HCT116 (cell line): Measurements from ENCODE around the gene SLC25A4. TPM values are rescaled to one million over a fixed set of nuclear protein-coding genes. Genes with fewer than 3 reads are reported as not detected.

Experiments used
- ATAC-seq: fragments of 200-7000 bp; cut with Tn5 transposase; 2 replicates; pipeline ENCODE4 v1.9.1; 2020; ENCODE audit warnings: mild to moderate bottlenecking, moderate library complexity
- BruUV-seq: library from RNA; stranded (reverse); fragments of 400-500 nt; replicated peaks from 2 replicates; lab custom pipeline; 2021; lab: Mats Ljungman, UMichigan
- CTCF ChIA-PET: fragments of 300-600 bp; sonication (Branson Sonifier 250); formaldehyde crosslinking; loops from one replicate; lab custom pipeline; 2021; ENCODE audit warnings: antibody characterized with exemption; lab: Charles Lee
- POLR2A ChIA-PET: fragments of 300-600, 350-600 bp; sonication (Branson Sonifier 250); formaldehyde crosslinking; loops from one replicate; lab custom pipeline; 2021; ENCODE audit warnings: antibody characterized with exemption; lab: Charles Lee
- RAD21 ChIA-PET, 2 experiments: fragments of 300-600 bp; sonication (Branson Sonifier 250); formaldehyde crosslinking; loops; one replicate each; lab custom pipeline; 2023; ENCODE audit warnings: low total read pairs in 2 of 2; ENCODE audit not compliant: uncharacterized antibody in 2 of 2, unreplicated experiment in 2 of 2, low non-redundant PET in 1 of 2; lab: Charles Lee
- DNase-seq: peaks from one replicate; pipeline ENCODE4 v3.0.0-alpha.2; 2010; ENCODE audit warnings: low read depth, low spot score
- H2AFZ ChIP-seq: fragments of 200-600 bp; shearing (Covaris generic), sonication (generic); 2 replicates; pipeline ENCODE4 v1.6.1; 2017; ENCODE audit warnings: low read depth, mixed run types, mixed read lengths, antibody characterized with exemption, low read length; ENCODE audit not compliant: poor library complexity, severe bottlenecking
- H3K27ac ChIP-seq: 2 replicates; pipeline ENCODE4 v1.5.1; 2012; ENCODE audit warnings: low read depth, low read length
- H3K27me3 ChIP-seq: fragments of 200-600 bp; sonication (generic); 2 replicates; pipeline ENCODE4 v1.6.1; 2016; ENCODE audit warnings: mixed run types, low read length, mixed read lengths; ENCODE audit not compliant: insufficient read depth
- H3K36me3 ChIP-seq, 2 experiments: fragments of 200-500 bp in 1 of 2; fragments of 200-600 bp in 1 of 2; sonication (Bioruptor generic) in 1 of 2; sonication (generic) in 1 of 2; 2 replicates each; pipeline versions ENCODE4 v1.5.1 to v1.6.1; 2014 to 2016; ENCODE audit warnings: low read length in 2 of 2, inconsistent platforms in 1 of 2, mixed read lengths in 1 of 2, mixed run types in 1 of 2; ENCODE audit not compliant: insufficient read depth in 2 of 2, control insufficient read depth in 1 of 2
- H3K4me1 ChIP-seq, 2 experiments: fragments of 200-600 bp in 1 of 2; sonication (generic) in 1 of 2; 2 replicates each; pipeline versions ENCODE4 v1.5.1 to v1.6.1; 2012 to 2017; ENCODE audit warnings: low read length in 2 of 2, inconsistent platforms in 1 of 2, mild to moderate bottlenecking in 1 of 2, mixed read lengths in 1 of 2, mixed run types in 1 of 2, moderate library complexity in 1 of 2; ENCODE audit not compliant: insufficient read depth in 2 of 2, control insufficient read depth in 1 of 2
- H3K4me2 ChIP-seq: fragments of 200-600 bp; sonication (generic); 2 replicates; pipeline ENCODE4 v1.6.1; 2017; ENCODE audit warnings: mixed run types, low read length, mixed read lengths
- H3K4me3 ChIP-seq, 2 experiments: fragments of 200-600 bp in 1 of 2; sonication (generic) in 1 of 2; replicated peaks in 1 of 2; 2 replicates each; pipeline ENCODE4 v1.5.1; 2011 to 2016; ENCODE audit warnings: low read length in 2 of 2, control low read depth in 1 of 2, low read depth in 1 of 2, mild to moderate bottlenecking in 1 of 2, mixed read lengths in 1 of 2, mixed run types in 1 of 2
- H3K79me2 ChIP-seq: fragments of 200-600 bp; sonication (generic); 2 replicates; pipeline ENCODE4 v1.6.1; 2017; ENCODE audit warnings: mild to moderate bottlenecking, mixed run types, low read length, moderate library complexity, mixed read lengths; ENCODE audit not compliant: insufficient read depth
- H3K9ac ChIP-seq: fragments of 200-600 bp; sonication (generic); 2 replicates; pipeline ENCODE4 v1.6.1; 2016; ENCODE audit warnings: low read length, mixed read lengths
- H3K9me2 ChIP-seq: fragments of 200-600 bp; sonication (generic), shearing (Covaris generic); 2 replicates; pipeline ENCODE4 v1.6.1; 2017; ENCODE audit warnings: mixed run types, mild to moderate bottlenecking, moderate library complexity; ENCODE audit not compliant: insufficient read depth
- H3K9me3 ChIP-seq, 2 experiments: fragments of 200-500 bp in 1 of 2; fragments of 200-600 bp in 1 of 2; sonication (Bioruptor generic) in 1 of 2; sonication (generic) in 1 of 2; 2 replicates each; pipeline ENCODE4 v1.6.1; 2014 to 2017; ENCODE audit warnings: low read length in 2 of 2, mixed read lengths in 2 of 2, inconsistent platforms in 1 of 2, low read depth in 1 of 2, mild to moderate bottlenecking in 1 of 2, mixed run types in 1 of 2, moderate library complexity in 1 of 2; ENCODE audit not compliant: control insufficient read depth in 1 of 2, insufficient read depth in 1 of 2
- H4K20me1 ChIP-seq: fragments of 200-600 bp; sonication (generic), shearing (Covaris generic); 2 replicates; pipeline ENCODE4 v1.6.1; 2017; ENCODE audit warnings: mixed run types, mild to moderate bottlenecking, moderate library complexity; ENCODE audit not compliant: insufficient read depth
- CBX3 ChIP-seq: IDR thresholded peaks from 2 replicates; pipeline ENCODE4 v1.6.1; 2012; ENCODE audit warnings: low read depth
- CEBPB ChIP-seq: IDR thresholded peaks from 2 replicates; pipeline ENCODE4 v1.6.1; 2012; ENCODE audit warnings: low read depth
- EGR1 ChIP-seq: IDR thresholded peaks from 2 replicates; pipeline ENCODE4 v1.6.1; 2012; ENCODE audit warnings: low read depth
- FOSL1 ChIP-seq: IDR thresholded peaks from 2 replicates; pipeline ENCODE4 v1.6.1; 2012; ENCODE audit warnings: low read depth
- POLR2AphosphoS5 ChIP-seq: IDR thresholded peaks from 2 replicates; pipeline ENCODE4 v1.6.1; 2011; ENCODE audit warnings: mild to moderate bottlenecking, low read depth, low read length, moderate library complexity
- RAD21 ChIP-seq: IDR thresholded peaks from 2 replicates; pipeline ENCODE4 v1.6.1; 2012; ENCODE audit warnings: low read depth, mild to moderate bottlenecking
- SRF ChIP-seq: IDR thresholded peaks from 2 replicates; pipeline ENCODE4 v1.6.1; 2012; ENCODE audit warnings: low read depth
- YY1 ChIP-seq: IDR thresholded peaks from 2 replicates; pipeline ENCODE4 v1.6.1; 2011; ENCODE audit warnings: low read length, low read depth, moderate library complexity, mild to moderate bottlenecking; ENCODE audit not compliant: insufficient replicate concordance; ENCODE audit errors: extremely low read depth
- ZNF274 ChIP-seq: fragments of 200-500 bp; sonication (Bioruptor generic); IDR thresholded peaks from 2 replicates; pipeline ENCODE4 v1.6.1; 2014; ENCODE audit warnings: mild to moderate bottlenecking, low read depth, low read length, inconsistent platforms
- intact Hi-C: fragments of 100-400 bp; cut with micrococcal nuclease; formaldehyde crosslinking; loops from 2 replicates; pipeline ENCODE4 v1.10.0; 2022
- total RNA-seq: library from RNA; stranded (reverse); gene quantifications from one replicate; pipeline ENCODE4 v1.2.1, GENCODE V29; 2021; ENCODE audit not compliant: unreplicated experiment
- TF ChIP-seq, protein P1 (sequence below): IDR thresholded peaks from 2 replicates; pipeline ENCODE4 v1.6.1; 2012; ENCODE audit warnings: low read depth

Gene SLC25A4
- total RNA-seq, 1 experiment from 2014 or later, result 27.9 TPM

DNA sequence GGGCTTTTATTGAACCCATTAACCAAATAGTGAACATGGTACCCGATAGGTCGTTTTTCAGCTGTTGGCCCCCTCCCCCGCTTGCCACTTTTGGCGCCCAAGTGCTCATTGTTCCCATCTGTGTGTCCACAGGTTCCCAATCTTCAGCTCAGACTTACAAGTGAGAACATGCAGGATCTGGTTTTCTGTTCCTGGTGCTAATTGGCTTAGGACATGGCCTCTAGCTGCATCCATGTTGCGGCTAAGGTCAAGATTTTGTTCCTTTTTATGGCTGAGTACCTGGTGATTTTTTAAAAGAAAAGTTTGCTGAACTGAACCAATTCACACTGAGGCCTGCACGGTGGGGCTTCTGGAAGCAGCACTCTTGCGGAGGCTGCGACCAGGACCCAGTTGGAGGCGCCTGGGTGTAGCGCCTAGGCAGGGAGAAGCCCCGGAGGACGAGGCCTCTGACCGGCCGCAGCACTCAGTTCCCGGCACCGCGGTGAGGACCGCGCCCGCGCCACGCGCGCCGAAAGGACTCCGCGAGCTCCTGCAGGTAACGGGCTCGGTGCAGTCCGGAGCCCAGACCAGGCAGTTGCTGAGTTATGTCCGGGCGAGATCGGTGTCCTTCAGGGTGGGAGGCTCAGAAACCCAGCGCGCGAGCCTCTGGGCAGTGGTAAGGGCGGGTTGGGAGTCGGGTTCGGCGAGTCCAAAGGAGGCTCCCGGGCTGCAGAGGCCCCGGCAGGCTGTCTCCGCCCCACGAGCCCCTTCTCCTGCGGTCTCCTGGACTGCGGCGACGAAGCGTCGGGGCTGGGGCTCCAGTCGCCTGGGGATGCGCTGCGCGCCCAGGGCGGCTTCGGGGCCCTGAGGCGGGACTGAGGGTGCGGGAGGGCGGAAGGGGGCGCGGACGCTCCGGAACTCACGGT, 15.8 kb upstream of the SLC25A4 start:
- intact Hi-C loops, result no loop called here
- RAD21 ChIA-PET, result no interaction called here
- Histone ChIP-seq H3K27me3 (no peaks in the 10 kb centered on the region), H3K36me3 (no peaks in the 10 kb centered on the region), H3K9me3 (no peaks in the 10 kb centered on the region), H3K4me1 (no peaks in the 10 kb centered on the region), H4K20me1 (no peaks in the 10 kb centered on the region), H3K9me2 (no peaks in the 10 kb centered on the region), H3K4me3 (no peak overlapping the region), H3K4me2 (no peak overlapping the region), H3K27ac (no peak overlapping the region)
- CTCF ChIA-PET, result no interaction called here
- ATAC-seq (no peak), DNase-seq (no peak)
- TF ChIP-seq EGR1, result no peak
- TF ChIP-seq ZNF274, result no peak
- TF ChIP-seq POLR2AphosphoS5, result no peak
- no peak for TF ChIP-seq CEBPB
- TF ChIP-seq YY1, result no peak
- no peak for TF ChIP-seq CBX3
- TF ChIP-seq, all 23 proteins: peak for 0
- no TSS peak for BruUV-seq
- POLR2A ChIA-PET, result no interaction called here
- H3K9ac ChIP-seq, result no peak overlapping the region
- H3K79me2 ChIP-seq, result no peaks in the 10 kb centered on the region
- no peak overlapping the region for H2AFZ ChIP-seq

DNA sequence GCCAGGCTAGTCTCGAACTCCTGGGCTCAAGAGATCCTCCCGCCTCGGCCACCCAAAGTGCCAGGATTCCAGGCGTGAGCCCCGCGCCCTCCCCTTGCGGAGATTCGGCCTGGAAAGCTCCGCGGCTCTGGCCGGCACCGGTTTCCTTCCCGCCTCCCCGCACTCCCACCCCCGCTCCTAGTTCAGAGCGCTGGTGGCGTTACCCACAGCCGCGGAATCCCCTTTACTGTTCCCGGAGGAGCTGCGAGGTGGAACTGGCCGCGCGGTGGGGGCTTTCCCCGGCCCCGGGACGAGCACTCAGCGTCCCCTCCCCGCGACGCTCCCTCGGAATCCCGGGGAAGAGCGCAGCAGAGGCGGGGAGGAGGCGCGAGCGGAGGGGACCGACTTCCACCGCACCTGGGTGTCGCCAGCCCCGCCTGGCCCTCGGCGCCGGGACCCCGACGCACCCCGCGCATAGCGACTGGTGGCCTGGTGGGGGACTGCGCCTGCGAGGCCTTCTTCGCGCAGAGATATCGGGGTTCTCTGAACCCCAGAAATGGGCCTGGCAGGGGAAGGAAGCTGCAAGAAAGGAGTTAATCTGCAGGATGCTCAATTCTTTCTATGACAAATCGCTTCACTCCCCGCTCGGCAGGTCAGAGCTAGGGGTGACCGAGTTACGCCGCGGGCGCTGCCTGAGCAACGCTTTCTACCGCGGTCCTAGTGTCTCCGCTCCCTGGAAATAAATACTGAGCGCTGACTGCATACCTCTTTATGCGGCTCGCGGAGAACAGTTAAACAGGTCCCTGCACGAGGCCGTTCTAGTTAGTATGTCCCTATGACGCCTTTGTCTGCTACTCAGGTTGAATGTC, 14.6 kb upstream of the SLC25A4 start:
- Histone ChIP-seq H3K9me3 (no peaks in the 10 kb centered on the region), H3K27ac (no peak overlapping the region), H4K20me1 (no peaks in the 10 kb centered on the region), H3K27me3 (no peaks in the 10 kb centered on the region), H2AFZ (no peak overlapping the region), H3K9ac (no peak overlapping the region), H3K4me2 (no peak overlapping the region), H3K4me3 (no peak overlapping the region), H3K4me1 (no peaks in the 10 kb centered on the region), H3K79me2 (no peaks in the 10 kb centered on the region), H3K36me3 (no peaks in the 10 kb centered on the region), H3K9me2 (no peaks in the 10 kb centered on the region)
- ChIA-PET POLR2A (no interaction called here), CTCF (no interaction called here), RAD21 (no interaction called here)
- intact Hi-C loops, result no loop called here
- no TSS peak for BruUV-seq
- no peak for ATAC-seq
- DNase-seq, result no peak
- no peak for TF ChIP-seq POLR2AphosphoS5
- no peak for TF ChIP-seq ZNF274
- TF ChIP-seq FOSL1, result no peak
- TF ChIP-seq SRF, result no peak
- TF ChIP-seq RAD21, result no peak
- no peak for TF ChIP-seq CEBPB
- no peak for TF ChIP-seq YY1
- TF ChIP-seq, protein P1, sequence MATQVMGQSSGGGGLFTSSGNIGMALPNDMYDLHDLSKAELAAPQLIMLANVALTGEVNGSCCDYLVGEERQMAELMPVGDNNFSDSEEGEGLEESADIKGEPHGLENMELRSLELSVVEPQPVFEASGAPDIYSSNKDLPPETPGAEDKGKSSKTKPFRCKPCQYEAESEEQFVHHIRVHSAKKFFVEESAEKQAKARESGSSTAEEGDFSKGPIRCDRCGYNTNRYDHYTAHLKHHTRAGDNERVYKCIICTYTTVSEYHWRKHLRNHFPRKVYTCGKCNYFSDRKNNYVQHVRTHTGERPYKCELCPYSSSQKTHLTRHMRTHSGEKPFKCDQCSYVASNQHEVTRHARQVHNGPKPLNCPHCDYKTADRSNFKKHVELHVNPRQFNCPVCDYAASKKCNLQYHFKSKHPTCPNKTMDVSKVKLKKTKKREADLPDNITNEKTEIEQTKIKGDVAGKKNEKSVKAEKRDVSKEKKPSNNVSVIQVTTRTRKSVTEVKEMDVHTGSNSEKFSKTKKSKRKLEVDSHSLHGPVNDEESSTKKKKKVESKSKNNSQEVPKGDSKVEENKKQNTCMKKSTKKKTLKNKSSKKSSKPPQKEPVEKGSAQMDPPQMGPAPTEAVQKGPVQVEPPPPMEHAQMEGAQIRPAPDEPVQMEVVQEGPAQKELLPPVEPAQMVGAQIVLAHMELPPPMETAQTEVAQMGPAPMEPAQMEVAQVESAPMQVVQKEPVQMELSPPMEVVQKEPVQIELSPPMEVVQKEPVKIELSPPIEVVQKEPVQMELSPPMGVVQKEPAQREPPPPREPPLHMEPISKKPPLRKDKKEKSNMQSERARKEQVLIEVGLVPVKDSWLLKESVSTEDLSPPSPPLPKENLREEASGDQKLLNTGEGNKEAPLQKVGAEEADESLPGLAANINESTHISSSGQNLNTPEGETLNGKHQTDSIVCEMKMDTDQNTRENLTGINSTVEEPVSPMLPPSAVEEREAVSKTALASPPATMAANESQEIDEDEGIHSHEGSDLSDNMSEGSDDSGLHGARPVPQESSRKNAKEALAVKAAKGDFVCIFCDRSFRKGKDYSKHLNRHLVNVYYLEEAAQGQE, result no peak
